Subcutaneous adipose tissue (tissue), 4 donors: ENCODE measurements around the gene TMEM53. TPM values are rescaled to one million over a fixed set of nuclear protein-coding genes. Genes with fewer than 3 reads are reported as not detected.

ENCODE experiments used
- CTCF ChIP-seq: fragments of 450-650 bp; IDR thresholded peaks from one replicate; pipeline ENCODE4 v1.5.1; 2016; ENCODE audit warnings: low read depth, mild to moderate bottlenecking, control low read depth, antibody characterized with exemption, moderate library complexity
- total RNA-seq, 4 donors: library from RNA; depleted of rRNA; stranded (reverse); fragments of >200 nt; gene quantifications; one replicate each; pipeline ENCODE4 v1.1.0, GENCODE V29; 2016

Gene TMEM53
- total RNA-seq, 4 donors from 2014 or later: 7.0 to 9.5 (median 7.5) TPM

GRCh38 chr1:44637702-44638411 lies 36.4 kb downstream of the TMEM53 start:
- no peak for TF ChIP-seq CTCF

GRCh38 chr1:44636688-44637598 lies 37.3 kb downstream of the TMEM53 start:
- TF ChIP-seq CTCF: no peak

GRCh38 chr1:44636083-44636687 lies 38.1 kb downstream of the TMEM53 start:
- no peak for TF ChIP-seq CTCF

GRCh38 chr1:44635439-44635838 lies 38.8 kb downstream of the TMEM53 start:
- no peak for TF ChIP-seq CTCF

- no peak for TF ChIP-seq CTCF
Observed at GRCh38 chr1:44634606-44635189, 39.6 kb downstream of the TMEM53 start.

- TF ChIP-seq CTCF: no peak
Observed at GRCh38 chr1:44632598-44632997, 41.7 kb downstream of the TMEM53 start.
